GM19035 (cell line): Measurements from ENCODE around the gene APBA1.

Source experiments
- ATAC-seq: cut with Tn5 transposase; IDR thresholded peaks from one replicate; pipeline ENCODE4 v1.9.1; 2021; ENCODE audit not compliant: unreplicated experiment

Gene APBA1

DNA sequence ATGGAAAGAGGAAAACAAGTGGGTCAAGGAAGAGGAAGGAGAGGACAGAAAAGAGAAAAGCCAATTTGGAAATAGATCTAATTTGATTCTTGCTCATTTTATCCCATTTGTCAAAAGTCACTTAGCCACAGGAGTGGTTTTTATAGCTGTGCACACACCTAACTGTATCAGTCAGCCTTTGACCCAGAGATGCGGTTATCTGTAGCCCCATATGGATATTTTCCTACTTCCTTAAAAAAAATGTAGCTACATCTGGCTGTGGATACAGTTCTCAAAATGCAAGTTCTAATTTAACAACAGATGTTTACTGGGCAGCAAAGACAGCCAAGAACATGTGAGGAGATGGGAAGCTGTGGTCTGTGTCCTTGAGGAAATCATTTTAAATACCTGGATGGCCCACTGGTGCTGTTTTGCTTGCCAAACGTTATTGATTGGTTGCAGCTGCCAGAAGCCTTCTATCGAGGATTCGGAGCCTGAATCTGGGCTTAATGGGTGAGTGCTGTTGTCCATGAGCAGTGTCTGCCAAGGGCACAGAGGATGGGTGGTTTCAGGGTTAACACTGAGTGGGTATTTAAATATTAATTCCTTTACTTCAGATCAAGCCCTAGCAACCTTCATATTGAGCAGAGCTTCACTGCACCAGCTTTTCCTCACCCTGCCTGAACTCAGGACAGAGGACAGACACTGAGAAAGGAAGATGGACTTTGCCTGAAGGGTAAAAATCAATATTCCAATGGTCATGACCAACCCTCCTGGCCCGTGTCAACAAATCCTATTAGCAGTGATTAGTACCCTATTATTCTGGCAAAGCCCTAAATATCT lies 92.2 kb downstream of the APBA1 start:
- no peak for ATAC-seq

DNA sequence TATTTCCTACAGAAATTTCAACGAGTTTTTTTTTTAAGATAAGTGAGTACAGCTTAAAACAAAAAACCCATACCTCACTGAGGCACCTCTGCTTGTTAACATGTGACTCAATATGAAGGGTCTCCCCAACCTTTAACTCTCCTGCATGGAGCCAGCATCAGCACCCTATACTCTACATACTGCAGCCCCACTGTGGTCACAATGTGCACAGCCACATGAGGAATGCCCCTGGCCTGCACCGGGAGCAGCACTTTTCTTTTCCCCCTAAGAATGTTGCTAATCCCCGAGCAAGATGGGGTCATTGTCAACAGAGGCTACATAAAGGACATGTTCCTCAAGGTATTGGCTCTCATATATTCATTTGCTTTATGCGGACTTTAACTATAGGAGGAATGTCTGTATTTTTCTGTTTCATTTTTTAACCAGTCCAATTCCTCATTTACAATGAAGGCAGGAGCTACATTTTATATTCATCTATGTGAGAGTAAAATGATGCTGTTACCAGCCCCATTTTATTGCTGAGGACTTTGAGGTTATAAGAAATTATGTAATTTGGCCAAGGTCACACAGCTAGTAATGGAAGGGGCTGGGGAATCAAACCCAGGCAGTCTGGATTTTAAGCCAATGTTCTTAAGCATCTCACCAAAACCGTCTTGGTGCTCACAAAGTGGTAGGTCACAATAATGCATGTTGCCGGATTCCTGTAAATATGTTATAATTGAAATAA lies 93.0 kb downstream of the APBA1 start:
- ATAC-seq, result no peak

DNA sequence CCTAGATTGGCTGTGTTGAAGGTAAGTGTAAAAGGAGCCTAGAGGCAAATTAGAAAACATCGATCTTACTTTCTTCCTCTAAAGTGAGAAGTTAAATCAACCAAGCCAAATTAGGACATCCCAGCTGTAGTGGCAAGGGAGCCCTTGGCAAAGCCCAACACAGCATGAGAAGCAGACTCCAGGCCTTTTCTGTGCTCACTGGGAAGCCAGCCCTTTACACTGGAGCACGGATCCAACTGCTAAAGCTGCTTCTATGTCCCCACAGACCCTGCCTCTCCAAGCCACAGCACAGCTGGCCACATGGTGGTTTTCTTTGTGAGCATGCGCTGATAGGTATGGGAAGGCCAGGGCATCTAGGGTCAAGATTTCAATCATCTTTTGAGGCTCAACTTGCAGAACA lies 94.1 kb downstream of the APBA1 start:
- ATAC-seq, result no peak

DNA sequence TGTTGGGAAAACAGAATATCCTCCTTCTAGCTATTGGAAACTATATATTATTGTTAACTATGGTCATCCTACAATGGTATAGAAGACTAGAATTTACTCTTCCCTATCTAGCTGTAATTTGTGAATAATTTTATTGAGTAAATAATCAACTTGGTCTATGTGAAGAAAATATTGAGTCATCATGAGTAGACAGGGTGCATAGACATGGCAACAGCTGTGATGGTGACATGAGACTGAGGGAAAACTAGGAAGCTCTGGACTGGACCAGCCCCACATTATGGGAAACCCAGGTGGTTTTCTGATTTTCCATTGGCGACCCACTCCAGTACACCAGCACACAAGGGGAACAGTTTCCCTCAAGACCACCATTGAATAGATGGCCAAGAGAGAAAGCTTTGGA lies 95.0 kb downstream of the APBA1 start:
- no peak for ATAC-seq

DNA sequence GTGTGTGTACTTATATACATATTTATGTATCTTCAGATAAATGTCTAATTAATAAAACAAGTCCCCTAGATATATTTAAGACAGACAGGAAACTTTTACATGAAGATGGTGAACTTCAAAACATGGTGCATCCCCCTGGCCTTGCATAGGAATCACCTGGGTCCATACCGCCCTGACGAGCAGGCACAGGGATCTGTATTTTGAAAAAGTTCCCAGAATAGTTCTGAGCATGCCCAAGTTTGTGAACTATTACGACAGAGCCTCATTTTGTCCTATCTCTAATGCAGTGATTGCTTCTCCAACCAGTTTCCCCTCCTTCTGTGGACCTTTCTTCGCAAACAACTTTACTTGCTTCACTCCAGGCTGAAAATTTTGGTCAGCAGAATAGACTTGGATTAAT lies 98.1 kb downstream of the APBA1 start:
- no peak for ATAC-seq

DNA sequence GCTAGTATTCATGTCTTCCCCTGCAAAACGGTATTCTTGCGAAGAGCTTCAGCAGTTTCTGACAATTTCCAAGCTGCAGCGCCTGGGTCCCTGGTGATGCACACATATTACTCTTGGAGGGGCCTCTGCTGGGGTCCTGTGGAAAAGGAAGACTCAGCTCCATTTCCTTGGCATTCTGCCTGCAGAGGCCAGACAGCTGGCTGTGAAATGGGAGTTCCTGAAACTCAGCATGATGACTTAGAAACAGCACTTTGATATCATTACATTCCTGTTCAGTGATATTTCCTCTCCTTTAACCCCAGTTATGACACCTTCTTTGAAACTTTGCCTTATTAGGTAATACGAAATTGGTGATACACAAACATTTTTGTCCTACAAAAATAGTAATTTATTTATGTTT lies 98.5 kb downstream of the APBA1 start:
- ATAC-seq, result no peak

DNA sequence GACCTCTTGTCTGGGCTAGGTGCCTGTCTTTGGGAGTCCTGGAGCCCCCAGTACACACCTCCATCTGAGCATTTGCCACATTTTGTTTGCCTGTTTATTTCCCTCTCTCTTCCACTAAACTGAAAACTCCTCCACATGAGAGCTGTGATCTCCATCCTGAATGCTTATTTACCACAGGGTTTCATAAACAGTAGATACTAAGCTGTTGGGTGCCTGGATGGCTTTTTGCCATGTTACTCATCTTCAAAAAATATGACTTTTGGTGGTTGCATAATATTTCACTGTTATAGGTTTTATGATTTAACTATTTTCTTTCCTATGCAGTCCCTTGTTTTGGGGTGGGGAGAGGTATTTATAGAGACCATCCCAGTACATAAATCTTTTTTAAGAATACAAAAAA lies 99.6 kb downstream of the APBA1 start:
- no peak for ATAC-seq

DNA sequence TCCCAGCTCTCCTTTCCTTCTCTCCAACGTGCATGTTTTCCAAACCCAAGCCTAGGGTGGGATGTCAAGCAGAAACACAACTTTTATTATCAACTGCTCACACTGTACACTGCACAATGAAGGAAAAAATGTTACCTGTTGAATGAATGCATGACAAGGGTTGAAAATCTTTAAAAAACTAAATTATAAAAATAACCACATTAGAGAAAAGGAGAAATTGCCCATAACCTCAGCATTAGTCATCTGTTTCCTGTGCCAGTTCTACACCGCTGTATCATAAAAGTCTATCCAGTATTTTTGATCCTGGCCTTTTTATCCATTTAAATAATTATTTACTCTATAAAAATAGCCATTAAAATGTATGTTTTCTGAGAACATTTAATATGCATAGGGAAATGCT lies 101.1 kb downstream of the APBA1 start:
- ATAC-seq, result no peak

DNA sequence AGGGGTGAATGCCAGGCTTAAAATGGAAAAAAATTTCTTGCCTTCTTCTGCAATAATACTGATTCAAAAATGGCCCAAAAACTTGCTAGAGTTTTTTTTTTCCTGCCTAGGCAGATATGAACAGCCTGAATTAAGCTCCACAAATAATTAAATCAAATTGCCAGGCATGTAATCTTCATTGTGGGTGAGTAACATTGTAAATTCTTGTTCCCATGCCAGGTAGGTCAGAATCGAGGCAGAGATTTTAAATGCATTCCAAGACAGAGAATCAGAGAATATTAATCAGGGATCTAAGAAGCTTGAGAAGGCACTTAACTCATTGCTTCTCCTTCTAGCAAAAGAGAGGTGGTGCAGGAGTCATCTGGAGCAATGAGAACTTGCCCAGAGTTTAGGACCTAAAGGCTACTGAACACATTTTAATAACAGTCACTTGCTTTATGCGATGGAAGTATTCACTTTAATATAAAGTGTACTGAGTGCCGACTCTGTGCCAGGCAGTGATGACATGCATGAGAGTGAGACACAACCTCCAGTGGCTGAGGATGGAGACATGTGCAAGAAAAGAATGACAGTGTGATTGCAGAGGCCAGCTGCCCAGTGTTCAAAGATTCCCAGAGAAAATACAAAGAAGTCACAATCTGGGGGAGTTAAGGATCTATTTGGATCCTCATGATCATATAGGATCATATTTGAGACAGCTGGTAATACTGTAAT lies 102.3 kb downstream of the APBA1 start:
- no peak for ATAC-seq

DNA sequence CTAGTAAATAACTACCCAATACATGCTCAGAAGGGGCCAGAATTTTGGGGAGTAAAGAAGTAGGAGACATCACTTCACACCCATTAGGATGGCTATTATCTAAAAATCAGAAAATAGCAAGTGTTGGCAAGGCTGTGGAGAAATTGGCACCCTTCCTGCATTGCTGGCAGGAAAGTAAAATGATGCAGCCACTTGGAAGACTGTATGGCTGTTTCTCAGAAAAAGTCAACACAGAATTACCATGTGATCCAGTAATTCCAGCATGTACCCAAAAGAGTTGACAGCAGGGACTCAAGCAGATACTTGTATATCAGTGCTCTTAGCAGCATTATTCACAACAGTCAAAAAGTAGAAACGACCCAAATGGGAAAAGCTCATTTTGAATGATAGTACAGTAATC lies 107.6 kb downstream of the APBA1 start:
- ATAC-seq, result no peak

DNA sequence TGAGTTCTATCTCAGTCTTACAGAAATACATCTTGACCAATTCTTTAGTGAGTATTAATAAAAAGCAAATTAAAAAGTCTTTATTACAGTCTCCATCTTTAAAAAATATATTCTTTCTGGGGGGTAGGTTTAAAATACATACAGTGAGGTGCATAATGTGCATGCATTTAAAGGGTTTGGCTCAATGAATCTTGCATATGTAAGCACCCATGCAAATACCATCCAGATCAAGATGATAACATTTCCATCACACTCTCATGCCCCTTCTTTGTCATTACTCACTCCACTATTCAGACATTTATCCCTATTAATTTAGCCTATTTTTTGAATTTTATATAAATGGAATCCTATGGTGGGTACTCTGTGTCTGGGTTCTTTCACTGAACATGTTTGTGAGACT lies 113.0 kb downstream of the APBA1 start:
- no peak for ATAC-seq

DNA sequence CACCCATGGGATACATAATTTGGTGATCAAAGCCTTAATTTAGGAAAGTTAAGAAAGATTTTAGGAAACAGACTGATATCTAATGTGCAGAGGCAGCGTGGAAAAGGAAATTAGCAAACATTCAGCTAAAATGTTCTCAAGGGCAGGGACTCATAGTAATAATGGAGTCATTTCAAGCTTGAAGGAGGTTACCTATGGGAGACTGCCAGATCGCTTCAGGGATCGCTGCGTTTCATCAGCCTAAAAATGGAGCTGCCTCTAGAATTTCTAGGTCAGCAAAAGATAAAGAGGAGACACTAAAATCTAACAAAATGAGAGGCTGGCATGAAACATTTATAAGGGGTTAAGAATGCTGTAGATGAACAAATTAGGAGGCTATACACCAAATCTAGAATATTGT lies 115.5 kb downstream of the APBA1 start:
- no peak for ATAC-seq

DNA sequence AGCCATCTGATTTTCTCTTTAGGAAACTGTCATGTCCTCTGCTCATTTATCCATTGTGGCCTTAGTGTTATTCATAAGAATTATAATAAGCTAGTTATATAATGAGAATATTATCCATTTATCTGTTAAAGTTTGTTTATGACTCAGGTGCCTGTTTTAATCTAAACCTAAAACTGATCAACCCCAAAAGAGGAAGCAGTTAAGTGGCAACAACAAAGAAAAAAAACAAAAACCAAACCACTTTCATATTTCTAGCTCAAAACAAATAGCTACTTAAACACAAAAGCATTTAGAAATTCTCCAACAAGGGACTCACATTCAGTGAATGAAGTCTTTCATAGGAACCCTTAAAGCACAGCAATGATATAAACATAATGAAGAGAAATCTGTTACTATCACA lies 116.4 kb downstream of the APBA1 start:
- peak; percentile 59 for ATAC-seq

DNA sequence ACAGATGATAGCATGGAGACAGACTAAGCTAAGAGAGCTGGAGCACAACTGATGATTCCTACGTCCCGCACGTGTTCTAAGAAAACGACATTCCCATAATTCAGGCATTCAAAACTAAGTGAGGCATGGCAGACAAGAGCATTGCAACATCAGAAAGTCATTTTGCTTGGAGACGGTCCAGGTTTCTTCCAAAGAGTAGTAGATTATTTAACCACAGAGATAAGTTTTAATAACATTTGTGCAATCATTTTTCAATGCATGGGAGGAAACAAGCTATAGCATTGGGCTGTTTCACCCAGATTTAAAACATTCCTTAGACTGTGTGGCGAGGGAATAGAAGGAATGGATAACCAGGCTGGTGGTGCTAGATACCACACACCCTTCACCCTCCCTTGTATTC lies 117.2 kb downstream of the APBA1 start:
- ATAC-seq, result no peak

DNA sequence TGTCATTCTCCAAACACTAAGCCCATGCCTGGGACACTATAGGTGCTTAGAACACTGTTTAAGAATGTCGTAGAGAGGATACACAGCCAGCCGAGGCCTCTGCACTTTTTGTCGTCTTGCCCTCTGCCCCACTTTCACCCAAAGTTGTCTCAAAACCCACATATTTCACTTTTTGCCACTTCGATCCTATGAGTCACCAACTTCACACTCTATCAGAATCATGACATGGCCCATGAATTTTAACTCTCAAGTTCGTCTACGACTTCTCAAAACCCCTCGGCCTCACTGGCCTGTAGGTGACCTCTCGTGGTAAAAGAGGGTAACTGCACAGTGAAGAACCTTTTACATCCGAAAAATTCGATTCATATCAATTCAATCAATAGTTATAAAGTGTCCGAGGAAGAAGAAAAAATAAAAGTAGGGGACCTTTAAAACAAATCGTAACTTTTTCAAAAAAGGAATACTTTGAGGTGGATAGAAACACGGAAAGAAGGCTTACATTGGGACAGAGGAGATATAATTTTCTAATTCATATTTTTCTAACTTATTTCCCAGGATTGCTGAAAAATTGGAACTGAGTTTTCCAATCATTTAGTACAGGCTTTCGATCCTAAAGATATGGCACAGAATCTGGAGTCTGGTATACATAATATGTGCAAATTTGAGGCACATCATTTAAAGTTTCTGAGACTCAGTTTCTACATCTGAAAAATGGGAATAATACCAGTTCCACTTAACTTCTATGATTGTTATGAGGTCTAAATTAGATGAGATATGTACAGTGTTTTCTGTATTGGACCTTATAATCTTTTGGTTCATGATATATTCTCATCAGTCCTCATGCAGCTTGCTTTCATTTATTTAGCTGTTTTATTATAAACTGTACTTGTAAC lies 122.6 kb downstream of the APBA1 start:
- peak; percentile 71 for ATAC-seq

DNA sequence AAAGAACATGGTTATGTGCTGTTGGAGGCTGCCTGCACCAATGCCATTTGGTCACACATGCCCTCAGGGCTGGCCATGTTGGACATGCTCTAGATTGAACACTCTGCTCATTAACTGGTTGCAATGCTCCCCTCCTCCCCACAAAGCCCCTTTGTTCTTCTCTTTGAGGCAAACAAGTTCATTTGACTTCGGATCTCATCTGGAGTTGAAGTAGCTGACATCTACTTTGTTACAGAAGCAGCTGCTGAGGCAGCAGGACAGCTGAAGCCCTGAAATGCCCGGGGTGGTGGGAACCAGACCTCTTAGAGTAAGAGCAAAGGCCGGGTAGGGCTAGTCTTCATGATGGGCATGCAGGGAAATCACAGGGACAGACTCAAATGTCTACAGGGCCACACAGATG lies 123.5 kb downstream of the APBA1 start:
- ATAC-seq, result no peak

DNA sequence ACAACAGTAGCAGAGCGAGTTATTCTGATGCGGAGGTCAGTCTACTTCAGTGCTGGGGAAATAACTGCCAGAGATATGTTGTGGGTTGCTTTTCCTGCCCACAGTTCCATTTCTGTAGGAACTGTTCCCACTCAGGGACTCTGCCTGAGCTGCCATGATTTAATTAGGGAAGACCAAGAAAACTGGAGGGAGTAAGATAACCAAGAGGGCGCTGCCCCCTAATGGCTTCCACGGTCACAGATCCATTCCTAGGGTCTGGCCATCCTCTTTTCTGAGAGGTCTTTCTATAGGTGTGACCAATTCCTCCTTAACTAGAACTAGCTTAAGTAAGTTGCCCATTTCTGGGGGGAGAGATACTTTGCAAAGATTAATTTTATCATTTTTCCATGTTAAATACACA lies 125.9 kb downstream of the APBA1 start:
- no peak for ATAC-seq

DNA sequence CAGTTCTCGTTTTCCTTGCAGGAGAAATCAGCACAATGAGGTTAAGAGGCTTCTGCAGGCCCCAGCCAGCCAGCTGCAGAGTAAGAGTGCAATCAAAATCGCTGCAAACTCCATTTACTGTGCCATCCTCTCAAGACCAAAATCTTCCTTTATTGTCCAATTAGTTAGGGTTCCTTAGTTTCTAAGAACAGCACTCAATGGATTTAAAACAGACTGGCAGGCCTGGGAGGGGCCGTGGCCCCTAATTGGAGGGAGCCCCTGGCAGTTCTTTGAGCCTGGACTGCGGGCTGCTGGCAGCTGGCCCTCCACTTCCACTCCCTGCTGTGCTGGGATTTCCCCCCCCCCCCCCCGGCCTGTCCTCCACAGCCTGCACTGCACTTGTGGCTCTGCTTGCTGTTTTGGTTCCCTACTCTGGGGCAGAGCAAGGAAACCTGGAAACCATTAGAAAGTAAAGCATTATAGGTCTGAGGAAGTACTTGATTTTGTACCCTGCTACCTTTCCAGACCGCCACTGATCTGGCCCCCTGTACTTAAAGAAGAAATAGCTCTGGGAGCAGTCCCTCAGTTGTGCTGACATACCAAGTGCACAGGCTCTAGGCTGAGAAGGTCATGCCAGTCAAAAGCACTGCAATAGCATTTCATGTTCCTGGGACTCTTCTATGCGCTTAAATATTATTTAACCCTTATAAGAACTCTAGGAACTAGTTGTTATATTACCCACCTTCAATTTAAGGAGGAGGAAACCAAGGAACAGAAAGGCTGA lies 129.0 kb downstream of the APBA1 start:
- ATAC-seq, result no peak

DNA sequence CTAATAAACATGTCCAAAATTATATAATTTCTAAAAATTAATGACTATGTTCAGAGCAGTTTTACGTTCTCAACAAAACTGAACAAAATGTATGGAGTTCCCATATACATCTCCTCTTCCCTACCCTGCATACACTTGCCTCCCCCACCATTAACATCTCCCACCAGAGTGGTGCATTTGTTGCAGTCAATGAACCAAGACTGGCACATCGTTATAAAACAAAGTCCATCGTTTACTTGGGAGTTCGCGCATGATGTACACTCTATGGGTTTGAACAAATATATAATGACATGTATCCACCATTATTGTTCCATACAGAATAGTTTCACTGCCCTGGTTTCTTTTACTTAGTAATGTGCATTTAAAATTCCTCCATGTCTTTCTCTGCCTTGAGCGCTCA lies 130.1 kb downstream of the APBA1 start:
- ATAC-seq, result no peak

DNA sequence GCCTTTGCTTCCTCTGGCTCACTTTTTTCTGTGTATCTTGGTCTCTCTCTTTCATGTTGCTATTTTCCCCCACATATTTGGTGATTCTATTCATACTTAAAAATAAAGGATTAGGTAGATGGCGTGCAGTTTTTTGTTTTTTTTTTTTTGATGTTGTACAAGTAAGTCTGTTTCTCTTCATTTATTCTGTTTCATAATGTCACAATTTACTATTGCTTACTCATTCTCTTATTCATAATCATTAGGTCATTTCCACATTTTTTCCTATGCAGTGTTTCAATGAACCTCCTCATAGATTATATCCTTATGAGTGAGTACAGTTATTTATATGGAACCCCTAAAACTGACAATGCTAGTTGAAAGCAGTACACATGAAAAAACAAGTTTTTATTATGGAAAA lies 136.3 kb downstream of the APBA1 start:
- ATAC-seq, result no peak
